Suppressor macrophage (primary cell): ENCODE data around the gene RNU4-1.
"Not testable (repeated sequence)": the region's sequence is repeated elsewhere in the genome, so short reads cannot be mapped to it uniquely, and the experiment has no call there.

ENCODE experiments used
- DNase-seq, 4 experiments: peaks; one replicate each; pipeline ENCODE4 v3.0.0-alpha.2; 2020 to 2022
- total RNA-seq, 17 experiments: gene quantifications; one replicate each; lab custom pipeline; 2026; ENCODE audit warnings: mixed read lengths in 6 of 17, inconsistent platforms in 3 of 17; lab: John Stamatoyannopoulos, UW

Gene RNU4-1
- 15.6 to 72.5 (median 30.4) reads per million in 17 experiments for total RNA-seq

GRCh38 chr12:120292661-120293531 is at the start of gene RNU4-1:
TSS of gene RNU4-1 (minus strand) at chr12:120293237.
- DNase-seq: peak; percentile 86 to 95 (median 92)

- DNase-seq: no peak
These were observed 49.4 kb upstream of the RNU4-1 start for GRCh38 chr12:120342175-120343038.

- DNase-seq: no peak
These were observed 46.2 kb upstream of the RNU4-1 start for GRCh38 chr12:120339256-120339655.

GRCh38 chr12:120337730-120338129 is 44.7 kb upstream of the RNU4-1 start:
- no peak for DNase-seq

GRCh38 chr12:120336392-120336791 is 43.4 kb upstream of the RNU4-1 start:
- not testable (repeated sequence) for DNase-seq

GRCh38 chr12:120335447-120335846 is 42.4 kb upstream of the RNU4-1 start:
- peak; percentile 16 to 58 (median 30) for DNase-seq

- DNase-seq: no peak
These were observed 39.5 kb upstream of the RNU4-1 start for GRCh38 chr12:120332523-120332922.

- DNase-seq: no peak
These were observed 39.0 kb upstream of the RNU4-1 start for GRCh38 chr12:120332041-120332440.

GRCh38 chr12:120331390-120331789 is 38.4 kb upstream of the RNU4-1 start:
- DNase-seq: no peak

- DNase-seq: no peak
These were observed 35.2 kb upstream of the RNU4-1 start for GRCh38 chr12:120328228-120328627.

- DNase-seq: no peak
These were observed 34.6 kb upstream of the RNU4-1 start, which contains the start of gene PLA2G1B for GRCh38 chr12:120327593-120327992. TSS of gene PLA2G1B (minus strand) at chr12:120327779. CDS start at chr12:120327753, 26 bp downstream.

- no peak for DNase-seq
These were observed 31.9 kb upstream of the RNU4-1 start for GRCh38 chr12:120324841-120325417.

GRCh38 chr12:120323772-120324171 is 30.7 kb upstream of the RNU4-1 start:
- DNase-seq: no peak

GRCh38 chr12:120321382-120322202 is 28.6 kb upstream of the RNU4-1 start:
- no peak for DNase-seq

GRCh38 chr12:120317224-120318105 is 24.4 kb upstream of the RNU4-1 start:
- peak; percentile 99 for DNase-seq

- DNase-seq: peak in 1 of 4 experiments; percentile 1
These were observed 23.8 kb upstream of the RNU4-1 start for GRCh38 chr12:120316798-120317223.

- no peak for DNase-seq
These were observed 21.2 kb upstream of the RNU4-1 start for GRCh38 chr12:120314220-120314619.

- DNase-seq: peak; percentile 94 to 97 (median 96)
These were observed 9.2 kb upstream of the RNU4-1 start, which contains the start of gene SIRT4 for GRCh38 chr12:120301962-120302815. TSS of gene SIRT4 (plus strand) at chr12:120302321. CDS start at chr12:120303562, 1,241 bp downstream.

- DNase-seq: no peak
These were observed 701 bp downstream of the RNU4-1 start for GRCh38 chr12:120292411-120292660.
